ENCODE results near the gene IQCH.

IQCH gene

DNA sequence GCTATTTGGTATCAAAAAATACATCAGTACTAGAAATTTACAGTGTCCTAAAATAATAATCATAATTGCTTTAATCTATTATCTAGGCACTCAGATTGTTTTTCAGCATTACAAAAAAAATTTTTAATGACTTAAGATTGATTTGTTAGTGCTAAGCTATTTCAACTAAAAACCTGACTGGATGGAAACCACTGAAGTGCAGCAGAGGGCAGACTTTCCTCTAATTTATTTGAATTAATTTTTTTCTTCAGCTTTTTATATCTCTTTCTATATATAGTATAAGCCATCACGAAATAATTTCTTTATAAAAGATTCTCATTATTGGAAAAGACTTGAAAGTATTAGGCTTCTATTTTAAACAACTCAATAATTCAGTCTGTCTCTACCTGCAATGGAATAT is 131.4 kb downstream of the IQCH start:
- Histone ChIP-seq H3K36me3 (no peaks in the 10 kb centered on the region), H3K27ac (no peak overlapping the region)
- TF ChIP-seq, protein P1, sequence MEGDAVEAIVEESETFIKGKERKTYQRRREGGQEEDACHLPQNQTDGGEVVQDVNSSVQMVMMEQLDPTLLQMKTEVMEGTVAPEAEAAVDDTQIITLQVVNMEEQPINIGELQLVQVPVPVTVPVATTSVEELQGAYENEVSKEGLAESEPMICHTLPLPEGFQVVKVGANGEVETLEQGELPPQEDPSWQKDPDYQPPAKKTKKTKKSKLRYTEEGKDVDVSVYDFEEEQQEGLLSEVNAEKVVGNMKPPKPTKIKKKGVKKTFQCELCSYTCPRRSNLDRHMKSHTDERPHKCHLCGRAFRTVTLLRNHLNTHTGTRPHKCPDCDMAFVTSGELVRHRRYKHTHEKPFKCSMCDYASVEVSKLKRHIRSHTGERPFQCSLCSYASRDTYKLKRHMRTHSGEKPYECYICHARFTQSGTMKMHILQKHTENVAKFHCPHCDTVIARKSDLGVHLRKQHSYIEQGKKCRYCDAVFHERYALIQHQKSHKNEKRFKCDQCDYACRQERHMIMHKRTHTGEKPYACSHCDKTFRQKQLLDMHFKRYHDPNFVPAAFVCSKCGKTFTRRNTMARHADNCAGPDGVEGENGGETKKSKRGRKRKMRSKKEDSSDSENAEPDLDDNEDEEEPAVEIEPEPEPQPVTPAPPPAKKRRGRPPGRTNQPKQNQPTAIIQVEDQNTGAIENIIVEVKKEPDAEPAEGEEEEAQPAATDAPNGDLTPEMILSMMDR (IDR thresholded peaks at IDR 0.05) = no peak

DNA sequence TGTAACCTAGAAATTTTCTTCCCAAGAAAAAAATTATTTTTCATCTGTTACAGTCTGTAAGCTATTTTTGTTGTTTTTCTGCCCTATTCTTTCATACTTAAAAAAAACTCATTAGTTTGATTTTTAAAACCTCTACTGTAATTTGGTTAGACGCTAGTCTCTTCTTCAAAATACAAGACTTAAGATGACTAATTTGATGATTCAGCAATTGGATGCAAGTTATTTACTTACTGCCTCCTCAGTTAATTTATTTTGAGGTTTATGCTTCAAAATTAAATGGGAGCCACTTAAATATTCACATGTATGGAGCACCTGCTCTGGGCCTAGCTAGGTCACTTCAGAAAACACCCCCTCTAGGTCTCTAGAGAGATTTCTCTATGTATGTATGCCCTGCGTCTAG is 132.4 kb downstream of the IQCH start:
- TF ChIP-seq, protein P1 (IDR thresholded peaks at IDR 0.05) = no peak
- Histone ChIP-seq H3K27ac (no peak overlapping the region), H3K4me1 (ENCODE audit: control insufficient read depth in 1 of 2, insufficient read depth in 1 of 2, low read depth in 1 of 2, low read length in 1 of 2) (no peaks in the 10 kb centered on the region), H3K9me3 (no peaks in the 10 kb centered on the region), H3K36me3 (no peaks in the 10 kb centered on the region), H3K27me3 (peaks cover 29% of the 10 kb centered on the region), H3K4me3 (ENCODE audit: low read depth in 1 of 2, low read length in 1 of 2) (no peak overlapping the region)

More for the DNA sequence above, 131.4 kb downstream of the IQCH start:
- H3K4me3 ChIP-seq (ENCODE audit: low read depth in 1 of 2, low read length in 1 of 2) = no peak overlapping the region
- H3K9me3 ChIP-seq = no peaks in the 10 kb centered on the region
- H3K27me3 ChIP-seq = peaks cover 29% of the 10 kb centered on the region
- H3K4me1 ChIP-seq (ENCODE audit: control insufficient read depth in 1 of 2, insufficient read depth in 1 of 2, low read depth in 1 of 2, low read length in 1 of 2) = no peaks in the 10 kb centered on the region

DNA sequence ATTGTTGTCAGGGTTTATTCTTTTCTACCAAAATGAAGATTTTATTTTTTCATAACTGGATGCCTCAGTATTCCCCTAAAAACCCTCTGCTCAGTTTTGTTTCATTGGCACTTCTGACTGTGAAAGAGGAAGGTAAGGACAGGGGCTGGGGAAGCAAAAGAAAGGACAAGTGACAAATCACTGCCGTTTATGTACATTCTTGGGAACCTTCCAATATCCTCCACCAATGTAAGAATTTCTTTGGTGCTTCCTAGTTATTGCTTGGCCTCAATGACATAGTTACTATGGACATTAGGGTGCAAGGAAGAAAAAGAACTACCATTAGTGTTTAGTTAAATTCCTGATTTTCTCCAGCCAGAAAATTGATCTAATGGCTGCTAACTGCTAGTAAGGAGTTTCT is 135.4 kb downstream of the IQCH start:
- peaks cover 20% of the 10 kb centered on the region for H3K27me3 ChIP-seq
- H3K9me3 ChIP-seq = no peaks in the 10 kb centered on the region
- H3K4me3 ChIP-seq (ENCODE audit: low read depth in 1 of 2, low read length in 1 of 2) = no peak overlapping the region
- TF ChIP-seq, protein P1 (IDR thresholded peaks at IDR 0.05) = no peak
- H3K4me1 ChIP-seq (ENCODE audit: control insufficient read depth in 1 of 2, insufficient read depth in 1 of 2, low read depth in 1 of 2, low read length in 1 of 2) = no peaks in the 10 kb centered on the region
- H3K36me3 ChIP-seq = no peaks in the 10 kb centered on the region
- no peak overlapping the region for H3K27ac ChIP-seq

DNA sequence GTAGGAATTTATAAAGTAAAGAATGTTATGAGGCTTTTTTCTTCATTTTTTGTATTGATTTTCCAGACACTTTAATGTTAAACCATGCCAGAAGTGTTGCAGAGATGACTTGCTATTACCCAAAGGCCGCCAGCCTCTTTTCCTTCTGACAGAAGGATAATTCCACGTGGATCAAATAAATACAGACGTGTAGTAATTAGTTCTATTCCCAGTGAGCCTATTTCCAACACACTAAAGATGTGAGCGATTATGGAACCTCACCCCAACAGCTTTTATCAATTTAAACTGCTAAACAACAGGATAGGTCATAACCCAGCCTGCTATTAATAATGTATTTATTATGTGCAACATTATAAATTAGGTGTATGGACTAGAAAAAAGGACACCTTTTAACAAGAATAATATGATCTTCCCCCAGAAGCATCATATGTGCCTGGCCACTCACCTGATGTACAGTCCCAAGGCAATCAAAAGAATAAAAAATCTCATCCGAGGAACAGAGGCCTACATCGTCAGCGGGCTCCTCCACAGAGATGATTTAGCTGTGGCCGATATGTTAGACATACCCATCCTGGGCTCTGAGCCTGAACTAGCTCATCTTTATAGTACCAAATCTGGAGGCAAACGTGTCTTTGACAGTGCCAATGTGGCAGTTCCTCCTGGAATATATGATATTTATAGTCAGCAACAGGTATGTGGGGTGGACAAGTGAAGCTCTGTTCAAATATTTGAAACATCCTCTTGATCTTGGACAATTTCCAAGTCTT is 140.5 kb downstream of the IQCH start:
- Histone ChIP-seq H3K27me3 (no peaks in the 10 kb centered on the region), H3K4me3 (ENCODE audit: low read depth in 1 of 2, low read length in 1 of 2) (no peak overlapping the region), H3K27ac (no peak overlapping the region), H3K36me3 (no peaks in the 10 kb centered on the region), H3K4me1 (ENCODE audit: control insufficient read depth in 1 of 2, insufficient read depth in 1 of 2, low read depth in 1 of 2, low read length in 1 of 2) (peaks cover 0 to 9% of the 10 kb centered on the region in 2 experiments), H3K9me3 (no peaks in the 10 kb centered on the region)
- TF ChIP-seq, protein P1 (IDR thresholded peaks at IDR 0.05) = no peak

DNA sequence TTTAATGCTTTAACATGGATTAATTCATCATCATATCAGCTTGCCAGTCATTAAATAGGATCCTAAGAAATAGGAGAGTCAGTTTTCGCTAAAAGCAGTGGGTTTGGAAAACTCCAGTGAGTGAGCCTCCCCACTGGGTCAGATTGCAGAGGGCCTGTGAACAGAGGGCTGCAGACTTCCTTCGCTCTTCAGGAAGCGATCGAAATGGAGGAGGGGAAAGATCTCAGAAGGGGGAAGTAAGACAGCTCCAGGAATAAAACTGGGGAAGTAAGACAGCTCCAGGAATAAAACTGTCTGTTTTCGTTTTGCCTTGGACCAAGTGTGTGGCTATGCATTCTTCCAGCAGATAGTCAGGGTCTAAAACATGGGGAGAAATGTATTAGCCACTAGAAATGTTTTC is 141.5 kb downstream of the IQCH start:
- Histone ChIP-seq H3K4me3 (ENCODE audit: low read depth in 1 of 2, low read length in 1 of 2) (no peak overlapping the region), H3K9me3 (no peaks in the 10 kb centered on the region), H3K36me3 (no peaks in the 10 kb centered on the region), H3K27me3 (no peaks in the 10 kb centered on the region), H3K27ac (no peak overlapping the region), H3K4me1 (ENCODE audit: control insufficient read depth in 1 of 2, insufficient read depth in 1 of 2, low read depth in 1 of 2, low read length in 1 of 2) (peaks cover 0 to 9% of the 10 kb centered on the region in 2 experiments)
- TF ChIP-seq, protein P1 (IDR thresholded peaks at IDR 0.05) = no peak

Measured in neutrophil (primary cell).